HCT116 (cell line): ENCODE results near the gene STPG3.

ENCODE experiments used
- CEBPB ChIP-seq: IDR thresholded peaks from 2 replicates; pipeline ENCODE4 v1.6.1; 2012; ENCODE audit warnings: low read depth
- POLR2AphosphoS5 ChIP-seq: IDR thresholded peaks from 2 replicates; pipeline ENCODE4 v1.6.1; 2011; ENCODE audit warnings: mild to moderate bottlenecking, low read depth, low read length, moderate library complexity
- TF ChIP-seq, protein P1 (sequence below): IDR thresholded peaks from 2 replicates; pipeline ENCODE4 v1.6.1; 2012; ENCODE audit warnings: low read depth
- TF ChIP-seq, protein P2 (sequence below), 3 experiments: fragments of 200-600 bp in 1 of 3; sonication (generic) in 1 of 3; IDR thresholded peaks in 2 of 3; conservative IDR thresholded peaks in 1 of 3; 2 replicates each; pipeline ENCODE4 v1.5.1; 2012 to 2017; ENCODE audit warnings: low read depth in 2 of 3, low read length in 2 of 3, antibody characterized with exemption in 1 of 3, borderline replicate concordance in 1 of 3, control low read depth in 1 of 3, mild to moderate bottlenecking in 1 of 3, mixed read lengths in 1 of 3, mixed run types in 1 of 3, moderate library complexity in 1 of 3; ENCODE audit not compliant: insufficient read depth in 1 of 3

DNA sequence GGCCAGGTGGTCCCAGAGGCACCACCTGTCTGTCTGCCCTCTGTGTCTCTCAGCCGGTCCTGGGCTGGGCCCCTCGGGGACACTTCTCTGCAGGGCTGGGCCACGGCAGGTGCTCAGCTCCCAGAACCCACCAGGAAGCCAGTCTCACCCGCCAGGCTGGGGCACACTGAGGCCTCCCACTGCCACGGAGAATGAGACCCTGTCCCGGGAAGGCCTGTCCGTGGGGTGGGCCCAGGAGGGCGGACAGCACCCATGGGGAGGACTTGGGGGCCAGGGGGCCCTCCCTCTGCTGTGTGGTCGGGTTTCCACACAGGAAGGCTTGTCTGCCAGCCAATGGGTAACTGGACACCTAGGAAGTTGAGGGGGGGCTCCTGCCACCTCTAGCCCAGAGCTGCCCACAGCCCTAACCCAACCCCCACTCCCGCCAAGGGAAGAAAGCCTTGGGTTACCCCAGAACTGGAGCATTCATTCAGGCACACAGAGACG lies 14.1 kb upstream of the STPG3 start:
- TF ChIP-seq, protein P1, sequence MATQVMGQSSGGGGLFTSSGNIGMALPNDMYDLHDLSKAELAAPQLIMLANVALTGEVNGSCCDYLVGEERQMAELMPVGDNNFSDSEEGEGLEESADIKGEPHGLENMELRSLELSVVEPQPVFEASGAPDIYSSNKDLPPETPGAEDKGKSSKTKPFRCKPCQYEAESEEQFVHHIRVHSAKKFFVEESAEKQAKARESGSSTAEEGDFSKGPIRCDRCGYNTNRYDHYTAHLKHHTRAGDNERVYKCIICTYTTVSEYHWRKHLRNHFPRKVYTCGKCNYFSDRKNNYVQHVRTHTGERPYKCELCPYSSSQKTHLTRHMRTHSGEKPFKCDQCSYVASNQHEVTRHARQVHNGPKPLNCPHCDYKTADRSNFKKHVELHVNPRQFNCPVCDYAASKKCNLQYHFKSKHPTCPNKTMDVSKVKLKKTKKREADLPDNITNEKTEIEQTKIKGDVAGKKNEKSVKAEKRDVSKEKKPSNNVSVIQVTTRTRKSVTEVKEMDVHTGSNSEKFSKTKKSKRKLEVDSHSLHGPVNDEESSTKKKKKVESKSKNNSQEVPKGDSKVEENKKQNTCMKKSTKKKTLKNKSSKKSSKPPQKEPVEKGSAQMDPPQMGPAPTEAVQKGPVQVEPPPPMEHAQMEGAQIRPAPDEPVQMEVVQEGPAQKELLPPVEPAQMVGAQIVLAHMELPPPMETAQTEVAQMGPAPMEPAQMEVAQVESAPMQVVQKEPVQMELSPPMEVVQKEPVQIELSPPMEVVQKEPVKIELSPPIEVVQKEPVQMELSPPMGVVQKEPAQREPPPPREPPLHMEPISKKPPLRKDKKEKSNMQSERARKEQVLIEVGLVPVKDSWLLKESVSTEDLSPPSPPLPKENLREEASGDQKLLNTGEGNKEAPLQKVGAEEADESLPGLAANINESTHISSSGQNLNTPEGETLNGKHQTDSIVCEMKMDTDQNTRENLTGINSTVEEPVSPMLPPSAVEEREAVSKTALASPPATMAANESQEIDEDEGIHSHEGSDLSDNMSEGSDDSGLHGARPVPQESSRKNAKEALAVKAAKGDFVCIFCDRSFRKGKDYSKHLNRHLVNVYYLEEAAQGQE = no peak
- TF ChIP-seq, protein P2, sequence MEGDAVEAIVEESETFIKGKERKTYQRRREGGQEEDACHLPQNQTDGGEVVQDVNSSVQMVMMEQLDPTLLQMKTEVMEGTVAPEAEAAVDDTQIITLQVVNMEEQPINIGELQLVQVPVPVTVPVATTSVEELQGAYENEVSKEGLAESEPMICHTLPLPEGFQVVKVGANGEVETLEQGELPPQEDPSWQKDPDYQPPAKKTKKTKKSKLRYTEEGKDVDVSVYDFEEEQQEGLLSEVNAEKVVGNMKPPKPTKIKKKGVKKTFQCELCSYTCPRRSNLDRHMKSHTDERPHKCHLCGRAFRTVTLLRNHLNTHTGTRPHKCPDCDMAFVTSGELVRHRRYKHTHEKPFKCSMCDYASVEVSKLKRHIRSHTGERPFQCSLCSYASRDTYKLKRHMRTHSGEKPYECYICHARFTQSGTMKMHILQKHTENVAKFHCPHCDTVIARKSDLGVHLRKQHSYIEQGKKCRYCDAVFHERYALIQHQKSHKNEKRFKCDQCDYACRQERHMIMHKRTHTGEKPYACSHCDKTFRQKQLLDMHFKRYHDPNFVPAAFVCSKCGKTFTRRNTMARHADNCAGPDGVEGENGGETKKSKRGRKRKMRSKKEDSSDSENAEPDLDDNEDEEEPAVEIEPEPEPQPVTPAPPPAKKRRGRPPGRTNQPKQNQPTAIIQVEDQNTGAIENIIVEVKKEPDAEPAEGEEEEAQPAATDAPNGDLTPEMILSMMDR (IDR thresholded peaks at IDR 0.05 in 2 of 3, conservative IDR thresholded peaks at IDR 0.05 in 1 of 3; ENCODE audit: borderline replicate concordance in 1 of 3, insufficient read depth in 1 of 3, low read depth in 2 of 3, low read length in 2 of 3) = no peak
- TF ChIP-seq CEBPB (no peak), POLR2AphosphoS5 (no peak)
